Right atrium auricular region (tissue), 2 donors: ENCODE measurements around the gene GFRA3. TPM values are rescaled to one million over a fixed set of nuclear protein-coding genes. Genes with fewer than 3 reads are reported as not detected.

Source experiments
- DNase-seq: peaks from one replicate; pipeline ENCODE4 v3.0.0-alpha.2; 2019; ENCODE audit warnings: low spot score
- H3K27ac ChIP-seq, 2 donors: fragments of 200-600 bp; sonication (generic); 1 replicate in 1 of 2; 2 replicates in 1 of 2; pipeline ENCODE4 v1.5.1; 2016 to 2019
- H3K27me3 ChIP-seq, 2 donors: fragments of 200-600 bp; sonication (generic); one replicate each; pipeline versions ENCODE4 v1.5.1 to v1.6.0; 2017 to 2019
- H3K36me3 ChIP-seq: fragments of 200-600 bp; sonication (generic); one replicate; pipeline ENCODE4 v1.5.1; 2016
- H3K4me1 ChIP-seq, 2 donors: fragments of 200-600 bp; sonication (generic); one replicate each; pipeline versions ENCODE4 v1.5.1 to v1.6.0; 2017 to 2019
- H3K4me3 ChIP-seq, 2 donors: fragments of 200-600 bp; sonication (generic); 1 replicate in 1 of 2; 2 replicates in 1 of 2; pipeline ENCODE4 v1.5.1; 2017 to 2019; ENCODE audit warnings: mild to moderate bottlenecking in 1 of 2, moderate library complexity in 1 of 2
- H3K9me3 ChIP-seq, 2 donors: fragments of 200-600 bp; sonication (generic); one replicate each; pipeline ENCODE4 v1.5.1; 2019
- CTCF ChIP-seq, 2 donors: fragments of 200-600 bp; sonication (generic); IDR thresholded peaks; one replicate each; pipeline ENCODE4 v1.5.1; 2019; ENCODE audit warnings: antibody characterized with exemption in 2 of 2
- total RNA-seq, 2 donors: library from RNA; depleted of rRNA; stranded (reverse); fragments of >200 nt; gene quantifications; one replicate each; pipeline ENCODE4 v1.1.0, GENCODE V29; 2016

GFRA3 gene
- total RNA-seq, 2 donors from 2014 or later: 0.39 to 0.85 TPM

GRCh38 chr5:138212828-138213160 lies 61.6 kb downstream of the GFRA3 start:
- H3K27ac ChIP-seq: peak overlapping the region; percentile 66 to 85
- TF ChIP-seq CTCF (IDR thresholded peaks at IDR 0.05): no peak
- H3K36me3 ChIP-seq: no peaks in the 10 kb centered on the region
- H3K9me3 ChIP-seq: no peaks in the 10 kb centered on the region
- DNase-seq: no peak
- peak overlapping the region; percentile 81 to 92 for H3K4me3 ChIP-seq
- H3K27me3 ChIP-seq: no peaks in the 10 kb centered on the region
- peaks cover 0 to 18% of the 10 kb centered on the region in 2 donors for H3K4me1 ChIP-seq

GRCh38 chr5:138210985-138211384 lies 63.4 kb downstream of the GFRA3 start:
- Histone ChIP-seq H3K4me3 (no peak overlapping the region), H3K36me3 (peaks cover 5% of the 10 kb centered on the region), H3K9me3 (no peaks in the 10 kb centered on the region), H3K27me3 (no peaks in the 10 kb centered on the region), H3K27ac (no peak overlapping the region), H3K4me1 (peaks cover 0 to 18% of the 10 kb centered on the region in 2 donors)
- no peak for TF ChIP-seq CTCF (IDR thresholded peaks at IDR 0.05)
- no peak for DNase-seq

Other genes with a start within 250 kb of the GFRA3 start
- gene FAM13B, start 241.5 kb downstream of the GFRA3 start, total RNA-seq: 10 to 100 TPM; 35.9 to 37.1 TPM
- not detected for gene WNT8A, start 190.6 kb downstream of the GFRA3 start, total RNA-seq
- gene NME5, start 135.2 kb downstream of the GFRA3 start, total RNA-seq: 1 to 10 TPM; 1.0 to 3.8 TPM
- 10 to 100 TPM; 20.2 to 27.3 TPM for gene BRD8, start 96.0 kb downstream of the GFRA3 start, total RNA-seq
- 1 to 10 TPM in 1 of 2 donors, under 1 TPM in 1; 0.12 to 4.3 TPM for gene KIF20A, start 95.5 kb downstream of the GFRA3 start, total RNA-seq
- 10 to 100 TPM in 1 of 2 donors, 1 to 10 TPM in 1; 9.2 to 11.6 TPM for gene CDC23, start 61.3 kb downstream of the GFRA3 start, total RNA-seq
- under 1 TPM in 1 of 2 donors, not detected in 1; 0.30 TPM for gene CDC25C, start 57.2 kb upstream of the GFRA3 start, total RNA-seq
- gene FAM53C, start 63.6 kb upstream of the GFRA3 start, total RNA-seq: 10 to 100 TPM; 18.6 to 21.4 TPM
- gene KDM3B, start 78.1 kb upstream of the GFRA3 start, total RNA-seq: 10 to 100 TPM; 42.9 to 46.9 TPM
- 10 to 100 TPM; 27.5 to 28.4 TPM for gene REEP2, start 164.4 kb upstream of the GFRA3 start, total RNA-seq
- gene EGR1, start 190.9 kb upstream of the GFRA3 start, total RNA-seq: 10 to 100 TPM; 17.3 to 73.0 TPM